SU-DHL-6 (cell line): Measurements from ENCODE around the gene ZNF565.

ENCODE experiments used
- H2AFZ ChIP-seq: fragments of 200-600 bp; sonication (generic); 2 replicates; pipeline ENCODE4 v1.6.1; 2014; ENCODE audit warnings: low read depth, mild to moderate bottlenecking, moderate library complexity, mixed read lengths, antibody characterized with exemption, low read length; ENCODE audit not compliant: severe bottlenecking
- H3F3A ChIP-seq: fragments of 200-600 bp; shearing (Covaris generic); 2 replicates; pipeline ENCODE4 v1.6.0; 2016; ENCODE audit warnings: antibody characterized with exemption, mild to moderate bottlenecking; ENCODE audit not compliant: insufficient read depth
- H3K27ac ChIP-seq: fragments of 200-600 bp; sonication (generic); 2 replicates; pipeline ENCODE4 v1.5.1; 2016; ENCODE audit warnings: low read depth, mild to moderate bottlenecking, low read length, moderate library complexity, mixed read lengths
- H3K27me3 ChIP-seq: fragments of 200-600 bp; sonication (generic), shearing (Covaris generic); 2 replicates; pipeline ENCODE4 v1.6.0; 2014; ENCODE audit warnings: mild to moderate bottlenecking, low read length
- H3K36me3 ChIP-seq: fragments of 200-600 bp; sonication (generic); 2 replicates; pipeline ENCODE4 v1.6.1; 2014; ENCODE audit warnings: mild to moderate bottlenecking, low read length, mixed read lengths
- H3K4me2 ChIP-seq: fragments of 300-600, 200-600 bp; shearing (Covaris generic), sonication (generic); 2 replicates; pipeline ENCODE4 v1.6.0; 2014; ENCODE audit warnings: low read length, low read depth, mild to moderate bottlenecking; ENCODE audit not compliant: poor library complexity, severe bottlenecking
- H3K4me3 ChIP-seq: fragments of 200-600 bp; sonication (generic); 2 replicates; pipeline ENCODE4 v1.5.1; 2014; ENCODE audit warnings: antibody characterized with exemption, low read length, mild to moderate bottlenecking, mixed read lengths; ENCODE audit not compliant: insufficient read depth, poor library complexity, severe bottlenecking
- H3K79me2 ChIP-seq: fragments of 200-600 bp; sonication (generic); 2 replicates; pipeline ENCODE4 v1.6.1; 2014; ENCODE audit warnings: mild to moderate bottlenecking, low read length, moderate library complexity; ENCODE audit not compliant: insufficient read depth
- H3K9ac ChIP-seq: fragments of 200-600 bp; sonication (generic); 2 replicates; pipeline ENCODE4 v1.7.0; 2014; ENCODE audit warnings: mild to moderate bottlenecking, low read length
- H3K9me2 ChIP-seq: fragments of 200-600 bp; sonication (generic); replicated peaks from 2 replicates; pipeline ENCODE4 v1.6.1; 2014; ENCODE audit warnings: low read length; ENCODE audit not compliant: insufficient read depth
- H3K9me3 ChIP-seq: fragments of 200-600 bp; sonication (generic); 2 replicates; pipeline ENCODE4 v1.6.1; 2014; ENCODE audit warnings: low read length, mixed read lengths; ENCODE audit not compliant: insufficient read depth
- H4K20me1 ChIP-seq: fragments of 200-600 bp; sonication (generic); 2 replicates; pipeline ENCODE4 v1.6.1; 2014; ENCODE audit warnings: low read depth, mild to moderate bottlenecking, antibody characterized with exemption, low read length, moderate library complexity, mixed read lengths
- CTCF ChIP-seq: fragments of 200-600 bp; sonication (generic); IDR thresholded peaks from one replicate; pipeline ENCODE4 v1.5.1; 2017; ENCODE audit warnings: antibody characterized with exemption, mild to moderate bottlenecking, low read length, moderate library complexity; ENCODE audit not compliant: insufficient read depth, poor library complexity, severe bottlenecking
- EZH2phosphoT487 ChIP-seq: fragments of 200-600 bp; sonication (generic), shearing (Covaris generic); conservative IDR thresholded peaks from 2 replicates; pipeline ENCODE4 v1.6.1; 2018; ENCODE audit warnings: mild to moderate bottlenecking, antibody characterized with exemption, low read length, moderate library complexity, mixed read lengths

Gene ZNF565

GRCh38 chr19:36255316-36255715, 40.9 kb upstream of the ZNF565 start:
- no peak for TF ChIP-seq CTCF
- TF ChIP-seq EZH2phosphoT487 = no peak
- no peaks in the 10 kb centered on the region for H3K79me2 ChIP-seq
- H3K27me3 ChIP-seq = no peaks in the 10 kb centered on the region
- H3K27ac ChIP-seq = no peak overlapping the region
- H3K36me3 ChIP-seq = no peaks in the 10 kb centered on the region
- no peaks in the 10 kb centered on the region for H3K9me3 ChIP-seq
- H3F3A ChIP-seq = no peaks in the 10 kb centered on the region
- no peak overlapping the region for H2AFZ ChIP-seq
- H3K9me2 ChIP-seq = no peaks in the 10 kb centered on the region
- no peak overlapping the region for H3K9ac ChIP-seq
- no peak overlapping the region for H3K4me3 ChIP-seq
- no peak overlapping the region for H3K4me2 ChIP-seq
- no peaks in the 10 kb centered on the region for H4K20me1 ChIP-seq

- Histone ChIP-seq H3K27ac (no peak overlapping the region), H3K79me2 (no peaks in the 10 kb centered on the region), H3F3A (no peaks in the 10 kb centered on the region), H3K4me3 (no peak overlapping the region), H3K9me2 (no peaks in the 10 kb centered on the region), H3K36me3 (no peaks in the 10 kb centered on the region), H3K9me3 (no peaks in the 10 kb centered on the region), H4K20me1 (no peaks in the 10 kb centered on the region), H3K27me3 (no peaks in the 10 kb centered on the region), H3K4me2 (no peak overlapping the region), H3K9ac (no peak overlapping the region), H2AFZ (no peak overlapping the region)
- TF ChIP-seq EZH2phosphoT487 = no peak
- no peak for TF ChIP-seq CTCF
These were observed 40.4 kb upstream of the ZNF565 start for GRCh38 chr19:36254848-36255247.

GRCh38 chr19:36252047-36252446, 37.6 kb upstream of the ZNF565 start:
- Histone ChIP-seq H3K9me3 (no peaks in the 10 kb centered on the region), H3K9me2 (no peaks in the 10 kb centered on the region)

More at GRCh38 chr19:36252047-36252446, 37.6 kb upstream of the ZNF565 start:
- Histone ChIP-seq H3K27me3 (no peaks in the 10 kb centered on the region), H3K4me3 (no peak overlapping the region), H3F3A (no peaks in the 10 kb centered on the region), H3K27ac (no peak overlapping the region), H3K9ac (no peak overlapping the region), H2AFZ (no peak overlapping the region), H3K4me2 (no peak overlapping the region), H4K20me1 (no peaks in the 10 kb centered on the region), H3K36me3 (no peaks in the 10 kb centered on the region), H3K79me2 (no peaks in the 10 kb centered on the region)
- TF ChIP-seq CTCF (no peak), EZH2phosphoT487 (no peak)
